Measurements from ENCODE around the gene RNF150.

- TF ChIP-seq CTCF (IDR thresholded peaks at IDR 0.05) = no peak
- no peak for TF ChIP-seq POLR2A (IDR thresholded peaks at IDR 0.05)
These were observed 51.3 kb downstream of the RNF150 start for GRCh38 chr4:141081921-141082395.

Data from body of pancreas (tissue), 4 donors.